Liver (tissue), 9 donors: ENCODE results near the gene RESP18. TPM values are rescaled to one million over a fixed set of nuclear protein-coding genes. Genes with fewer than 3 reads are reported as not detected.

ENCODE experiments used
- DNase-seq: peaks from one replicate; pipeline ENCODE4 v3.0.0-alpha.2; 2017; ENCODE audit warnings: low spot score
- H3K27ac ChIP-seq, 2 donors: one replicate each; pipeline ENCODE4 v1.7.0; 2013; ENCODE audit warnings: inconsistent platforms in 2 of 2, low read length in 2 of 2, control low read depth in 1 of 2, low read depth in 1 of 2, mild to moderate bottlenecking in 1 of 2
- H3K27me3 ChIP-seq, 4 donors: one replicate each; pipeline versions ENCODE4 v1.6.1 to v1.7.0; 2013; ENCODE audit warnings: low read length in 3 of 4, inconsistent platforms in 1 of 4, mild to moderate bottlenecking in 1 of 4, moderate library complexity in 1 of 4; ENCODE audit not compliant: control insufficient read depth in 4 of 4, insufficient read depth in 4 of 4
- H3K36me3 ChIP-seq, 4 donors: one replicate each; pipeline versions ENCODE4 v1.6.1 to v1.7.0; 2013; ENCODE audit warnings: low read length in 3 of 4, mild to moderate bottlenecking in 3 of 4, low read depth in 1 of 4, moderate library complexity in 1 of 4; ENCODE audit not compliant: control insufficient read depth in 4 of 4, insufficient read depth in 3 of 4
- H3K4me1 ChIP-seq, 4 donors: one replicate each; pipeline versions ENCODE4 v1.6.1 to v1.7.0; 2013; ENCODE audit warnings: low read length in 3 of 4, mild to moderate bottlenecking in 3 of 4, moderate library complexity in 1 of 4; ENCODE audit not compliant: control insufficient read depth in 4 of 4, insufficient read depth in 4 of 4
- H3K4me3 ChIP-seq, 3 donors: one replicate each; pipeline versions ENCODE4 v1.6.1 to v1.7.0; 2013; ENCODE audit warnings: low read length in 3 of 3, control low read depth in 1 of 3, low read depth in 1 of 3, mild to moderate bottlenecking in 1 of 3
- H3K9ac ChIP-seq, 2 donors: one replicate each; pipeline ENCODE4 v1.7.0; 2013; ENCODE audit warnings: low read length in 2 of 2, mild to moderate bottlenecking in 2 of 2, moderate library complexity in 2 of 2, control low read depth in 1 of 2, low read depth in 1 of 2
- H3K9me3 ChIP-seq, 4 donors: one replicate each; pipeline versions ENCODE4 v1.6.1 to v1.7.0; 2013; ENCODE audit warnings: low read length in 3 of 4; ENCODE audit not compliant: control insufficient read depth in 4 of 4
- EGR1 ChIP-seq, 2 donors: IDR thresholded peaks; 2 replicates each; pipeline ENCODE4 v1.6.1; 2016 to 2018; ENCODE audit warnings: antibody characterized with exemption in 2 of 2, low read depth in 2 of 2
- FOXA1 ChIP-seq: IDR thresholded peaks from 2 replicates; pipeline ENCODE4 v1.6.1; 2016; ENCODE audit warnings: antibody characterized with exemption
- FOXA2 ChIP-seq: IDR thresholded peaks from 2 replicates; pipeline ENCODE4 v1.6.1; 2016; ENCODE audit warnings: antibody characterized with exemption
- GABPA ChIP-seq, 2 donors: IDR thresholded peaks in 1 of 2; conservative IDR thresholded peaks in 1 of 2; 2 replicates each; pipeline ENCODE4 v1.6.1; 2016; ENCODE audit warnings: antibody characterized with exemption in 2 of 2, mild to moderate bottlenecking in 1 of 2, moderate library complexity in 1 of 2
- HNF4A ChIP-seq, 2 donors: conservative IDR thresholded peaks; 2 replicates each; pipeline ENCODE4 v1.6.1; 2016; ENCODE audit warnings: antibody characterized with exemption in 2 of 2, mild to moderate bottlenecking in 2 of 2
- HNF4G ChIP-seq: IDR thresholded peaks from 2 replicates; pipeline ENCODE4 v1.6.1; 2016; ENCODE audit warnings: antibody characterized with exemption
- JUND ChIP-seq, 2 donors: IDR thresholded peaks; 2 replicates each; pipeline ENCODE4 v1.6.1; 2016; ENCODE audit warnings: antibody characterized with exemption in 2 of 2
- NR2F2 ChIP-seq: IDR thresholded peaks from 2 replicates; pipeline ENCODE4 v1.6.1; 2016; ENCODE audit warnings: antibody characterized with exemption
- RAD21 ChIP-seq, 2 donors: IDR thresholded peaks; 2 replicates each; pipeline ENCODE4 v1.6.1; 2016; ENCODE audit warnings: antibody characterized with exemption in 2 of 2, mild to moderate bottlenecking in 2 of 2
- RXRA ChIP-seq, 2 donors: IDR thresholded peaks; 2 replicates each; pipeline ENCODE4 v1.6.1; 2017 to 2018; ENCODE audit warnings: antibody characterized with exemption in 2 of 2, mild to moderate bottlenecking in 1 of 2
- SP1 ChIP-seq: IDR thresholded peaks from 2 replicates; pipeline ENCODE4 v1.6.1; 2018; ENCODE audit warnings: antibody characterized with exemption, mild to moderate bottlenecking
- TAF1 ChIP-seq: conservative IDR thresholded peaks from 2 replicates; pipeline ENCODE4 v1.6.1; 2016; ENCODE audit warnings: antibody characterized with exemption, mild to moderate bottlenecking
- YY1 ChIP-seq: IDR thresholded peaks from 2 replicates; pipeline ENCODE4 v1.6.1; 2016; ENCODE audit warnings: antibody characterized with exemption, mild to moderate bottlenecking
- WGBS: extraction: QIAGEN DNeasy Blood & Tissue Kit; methylation state at CpG from one replicate; pipeline ENCODE4 v1.1.7; 2013; 5-methylcytosine and 5-hydroxymethylcytosine counted together
- polyA plus RNA-seq, 2 donors: library from polyadenylated mRNA; stranded (reverse) in 1 of 2; unstranded in 1 of 2; fragments of 200-250 nt in 1 of 2; fragments of >200 nt in 1 of 2; fragmentation: Nextera tagmentation in 1 of 2; extraction: Ambion mirVana in 1 of 2; gene quantifications; one replicate each; pipeline versions ENCODE4 v1.2.1 to v1.2.3, GENCODE V29; 2013 to 2015
- total RNA-seq, 2 donors: library from RNA; depleted of rRNA; stranded (reverse); fragments of >200 nt; gene quantifications; one replicate each; pipeline ENCODE4 v1.2.3, GENCODE V29; 2014
- TF ChIP-seq, protein P1 (sequence below): IDR thresholded peaks from 2 replicates; pipeline ENCODE4 v1.6.1; 2016; ENCODE audit warnings: antibody characterized with exemption
- TF ChIP-seq, protein P2 (sequence below): IDR thresholded peaks from 2 replicates; pipeline ENCODE4 v1.6.1; 2016; ENCODE audit warnings: antibody characterized with exemption, mild to moderate bottlenecking
- TF ChIP-seq, protein P3 (sequence below): fragments of 150-350 bp; IDR thresholded peaks from 2 replicates; pipeline ENCODE4 v1.5.1; 2017; ENCODE audit warnings: improper control_type of control experiment, low read depth, low read length; ENCODE audit not compliant: missing input control
- TF ChIP-seq, protein P4 (sequence below): IDR thresholded peaks from 2 replicates; pipeline ENCODE4 v1.6.1; 2016; ENCODE audit warnings: antibody characterized with exemption
- donor health status: healthy.
- donor health status: healthy.
- donor health status: healthy.
- donor health status: healthy.
- donor health status: healthy.

The RESP18 gene
- total and polyA plus RNA-seq, 4 donors: not detected

DNA sequence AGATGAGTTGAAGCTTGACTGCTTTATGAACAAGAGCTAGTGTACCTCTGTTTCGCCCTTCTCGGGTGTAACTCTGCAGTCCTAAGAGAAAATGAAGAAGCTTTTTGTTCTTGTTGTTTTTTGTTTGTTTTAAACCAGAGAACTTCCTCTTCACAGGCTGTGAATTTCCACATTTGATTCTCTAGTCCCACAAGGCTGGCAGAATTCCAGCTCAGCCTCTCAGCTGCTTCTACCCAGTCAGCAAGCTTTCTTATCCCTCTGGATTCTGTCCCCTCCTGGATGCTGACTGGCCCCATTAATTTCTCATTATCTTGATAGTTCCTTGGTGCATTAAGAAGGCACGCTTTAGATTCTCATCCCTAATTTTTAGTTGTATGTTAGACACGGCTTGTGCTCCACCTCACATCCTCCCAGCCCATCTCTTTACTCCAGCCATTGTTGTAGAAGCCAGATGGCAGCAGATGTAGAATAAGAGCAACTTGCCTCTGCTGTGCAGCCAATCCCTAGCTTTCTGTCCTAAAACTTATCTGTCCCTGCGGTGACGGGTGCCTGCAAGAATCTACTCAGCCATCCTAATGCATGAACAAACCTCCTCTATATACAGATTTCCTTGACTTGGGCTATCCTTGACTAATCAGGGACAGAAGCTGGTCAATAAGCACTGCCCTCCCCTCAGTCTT, 12.3 kb upstream of the RESP18 start:
- no peak for DNase-seq
- no peak overlapping the region for H3K4me3 ChIP-seq
- H3K27me3 ChIP-seq: peaks cover 0 to 3% (median 0%) of the 10 kb centered on the region in 4 donors
- TF ChIP-seq, protein P1, sequence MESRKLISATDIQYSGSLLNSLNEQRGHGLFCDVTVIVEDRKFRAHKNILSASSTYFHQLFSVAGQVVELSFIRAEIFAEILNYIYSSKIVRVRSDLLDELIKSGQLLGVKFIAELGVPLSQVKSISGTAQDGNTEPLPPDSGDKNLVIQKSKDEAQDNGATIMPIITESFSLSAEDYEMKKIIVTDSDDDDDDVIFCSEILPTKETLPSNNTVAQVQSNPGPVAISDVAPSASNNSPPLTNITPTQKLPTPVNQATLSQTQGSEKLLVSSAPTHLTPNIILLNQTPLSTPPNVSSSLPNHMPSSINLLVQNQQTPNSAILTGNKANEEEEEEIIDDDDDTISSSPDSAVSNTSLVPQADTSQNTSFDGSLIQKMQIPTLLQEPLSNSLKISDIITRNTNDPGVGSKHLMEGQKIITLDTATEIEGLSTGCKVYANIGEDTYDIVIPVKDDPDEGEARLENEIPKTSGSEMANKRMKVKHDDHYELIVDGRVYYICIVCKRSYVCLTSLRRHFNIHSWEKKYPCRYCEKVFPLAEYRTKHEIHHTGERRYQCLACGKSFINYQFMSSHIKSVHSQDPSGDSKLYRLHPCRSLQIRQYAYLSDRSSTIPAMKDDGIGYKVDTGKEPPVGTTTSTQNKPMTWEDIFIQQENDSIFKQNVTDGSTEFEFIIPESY: no peak
- TF ChIP-seq, protein P2, sequence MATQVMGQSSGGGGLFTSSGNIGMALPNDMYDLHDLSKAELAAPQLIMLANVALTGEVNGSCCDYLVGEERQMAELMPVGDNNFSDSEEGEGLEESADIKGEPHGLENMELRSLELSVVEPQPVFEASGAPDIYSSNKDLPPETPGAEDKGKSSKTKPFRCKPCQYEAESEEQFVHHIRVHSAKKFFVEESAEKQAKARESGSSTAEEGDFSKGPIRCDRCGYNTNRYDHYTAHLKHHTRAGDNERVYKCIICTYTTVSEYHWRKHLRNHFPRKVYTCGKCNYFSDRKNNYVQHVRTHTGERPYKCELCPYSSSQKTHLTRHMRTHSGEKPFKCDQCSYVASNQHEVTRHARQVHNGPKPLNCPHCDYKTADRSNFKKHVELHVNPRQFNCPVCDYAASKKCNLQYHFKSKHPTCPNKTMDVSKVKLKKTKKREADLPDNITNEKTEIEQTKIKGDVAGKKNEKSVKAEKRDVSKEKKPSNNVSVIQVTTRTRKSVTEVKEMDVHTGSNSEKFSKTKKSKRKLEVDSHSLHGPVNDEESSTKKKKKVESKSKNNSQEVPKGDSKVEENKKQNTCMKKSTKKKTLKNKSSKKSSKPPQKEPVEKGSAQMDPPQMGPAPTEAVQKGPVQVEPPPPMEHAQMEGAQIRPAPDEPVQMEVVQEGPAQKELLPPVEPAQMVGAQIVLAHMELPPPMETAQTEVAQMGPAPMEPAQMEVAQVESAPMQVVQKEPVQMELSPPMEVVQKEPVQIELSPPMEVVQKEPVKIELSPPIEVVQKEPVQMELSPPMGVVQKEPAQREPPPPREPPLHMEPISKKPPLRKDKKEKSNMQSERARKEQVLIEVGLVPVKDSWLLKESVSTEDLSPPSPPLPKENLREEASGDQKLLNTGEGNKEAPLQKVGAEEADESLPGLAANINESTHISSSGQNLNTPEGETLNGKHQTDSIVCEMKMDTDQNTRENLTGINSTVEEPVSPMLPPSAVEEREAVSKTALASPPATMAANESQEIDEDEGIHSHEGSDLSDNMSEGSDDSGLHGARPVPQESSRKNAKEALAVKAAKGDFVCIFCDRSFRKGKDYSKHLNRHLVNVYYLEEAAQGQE: no peak
- no peak for TF ChIP-seq EGR1 (IDR thresholded peaks at IDR 0.05; ENCODE audit: low read depth in 2 of 2)
- no peak for TF ChIP-seq NR2F2
- no peak for TF ChIP-seq GABPA (IDR thresholded peaks at IDR 0.05 in 1 of 2, conservative IDR thresholded peaks at IDR 0.05 in 1 of 2)
- no peak for TF ChIP-seq TAF1
- H3K36me3 ChIP-seq: no peaks in the 10 kb centered on the region
- no peaks in the 10 kb centered on the region for H3K4me1 ChIP-seq
- H3K9me3 ChIP-seq: no peaks in the 10 kb centered on the region
- H3K27ac ChIP-seq: no peak overlapping the region
- 56% methylated on average over 6 of the region's 6 CpGs for WGBS
- no peak overlapping the region for H3K9ac ChIP-seq

DNA sequence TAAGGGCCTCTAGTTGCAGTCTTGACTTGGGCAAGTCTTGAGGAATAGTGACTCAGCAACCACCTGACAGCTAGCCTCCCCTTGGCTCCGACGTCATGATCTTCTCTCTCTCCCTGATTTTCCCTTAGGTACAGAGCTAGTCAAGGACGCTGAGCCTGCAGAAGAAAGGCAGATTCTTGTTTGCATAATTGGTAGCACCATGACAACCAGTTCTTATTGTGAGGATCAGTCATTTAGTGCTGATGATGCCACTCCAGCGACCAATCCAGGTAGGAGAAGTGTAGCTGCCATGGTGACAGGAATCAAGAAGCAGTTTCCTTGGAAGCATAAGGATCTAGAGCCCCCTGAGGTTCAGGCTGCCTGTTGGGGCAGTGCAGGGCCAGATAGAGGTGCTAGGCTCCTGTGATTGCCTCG, 2.8 kb upstream of the RESP18 start:
- no peak for TF ChIP-seq HNF4G
- no peak for TF ChIP-seq NR2F2
- TF ChIP-seq FOXA1: no peak
- no peak for TF ChIP-seq EGR1 (IDR thresholded peaks at IDR 0.05; ENCODE audit: low read depth in 2 of 2)
- TF ChIP-seq HNF4A (conservative IDR thresholded peaks at IDR 0.05): no peak
- no peak for TF ChIP-seq SP1
- TF ChIP-seq RAD21 (IDR thresholded peaks at IDR 0.05): no peak
- TF ChIP-seq TAF1: no peak
- TF ChIP-seq, protein P3, sequence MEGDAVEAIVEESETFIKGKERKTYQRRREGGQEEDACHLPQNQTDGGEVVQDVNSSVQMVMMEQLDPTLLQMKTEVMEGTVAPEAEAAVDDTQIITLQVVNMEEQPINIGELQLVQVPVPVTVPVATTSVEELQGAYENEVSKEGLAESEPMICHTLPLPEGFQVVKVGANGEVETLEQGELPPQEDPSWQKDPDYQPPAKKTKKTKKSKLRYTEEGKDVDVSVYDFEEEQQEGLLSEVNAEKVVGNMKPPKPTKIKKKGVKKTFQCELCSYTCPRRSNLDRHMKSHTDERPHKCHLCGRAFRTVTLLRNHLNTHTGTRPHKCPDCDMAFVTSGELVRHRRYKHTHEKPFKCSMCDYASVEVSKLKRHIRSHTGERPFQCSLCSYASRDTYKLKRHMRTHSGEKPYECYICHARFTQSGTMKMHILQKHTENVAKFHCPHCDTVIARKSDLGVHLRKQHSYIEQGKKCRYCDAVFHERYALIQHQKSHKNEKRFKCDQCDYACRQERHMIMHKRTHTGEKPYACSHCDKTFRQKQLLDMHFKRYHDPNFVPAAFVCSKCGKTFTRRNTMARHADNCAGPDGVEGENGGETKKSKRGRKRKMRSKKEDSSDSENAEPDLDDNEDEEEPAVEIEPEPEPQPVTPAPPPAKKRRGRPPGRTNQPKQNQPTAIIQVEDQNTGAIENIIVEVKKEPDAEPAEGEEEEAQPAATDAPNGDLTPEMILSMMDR: no peak
- TF ChIP-seq JUND (IDR thresholded peaks at IDR 0.05): no peak
- no peak for TF ChIP-seq RXRA (IDR thresholded peaks at IDR 0.05)
- TF ChIP-seq GABPA (IDR thresholded peaks at IDR 0.05 in 1 of 2, conservative IDR thresholded peaks at IDR 0.05 in 1 of 2): no peak
- no peak for TF ChIP-seq FOXA2
- TF ChIP-seq, protein P4, sequence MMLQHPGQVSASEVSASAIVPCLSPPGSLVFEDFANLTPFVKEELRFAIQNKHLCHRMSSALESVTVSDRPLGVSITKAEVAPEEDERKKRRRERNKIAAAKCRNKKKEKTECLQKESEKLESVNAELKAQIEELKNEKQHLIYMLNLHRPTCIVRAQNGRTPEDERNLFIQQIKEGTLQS: no peak
- TF ChIP-seq YY1: no peak
- H3K27ac ChIP-seq: no peak overlapping the region
- H3K27me3 ChIP-seq: peaks cover 2 to 12% (median 6%) of the 10 kb centered on the region in 4 donors
- no peak overlapping the region for H3K9ac ChIP-seq
- H3K36me3 ChIP-seq: no peaks in the 10 kb centered on the region
- no peak for DNase-seq
- 42% methylated on average over 5 of the region's 5 CpGs for WGBS
- peaks cover 0 to 11% (median 3%) of the 10 kb centered on the region in 4 donors for H3K9me3 ChIP-seq
- H3K4me3 ChIP-seq: no peak overlapping the region
- H3K4me1 ChIP-seq: no peaks in the 10 kb centered on the region
